Endodermal cell (in vitro differentiated cells): ENCODE data around the gene ABLIM2. TPM values are rescaled to one million over a fixed set of nuclear protein-coding genes. Genes with fewer than 3 reads are reported as not detected.

Experiments
- DNase-seq: peaks from one replicate; pipeline ENCODE4 v3.0.0-alpha.2; 2017
- H3K27ac ChIP-seq: 2 replicates; pipeline ENCODE4 v1.5.1; 2013; ENCODE audit warnings: mild to moderate bottlenecking, low read depth, low read length, moderate library complexity
- H3K27me3 ChIP-seq: 2 replicates; pipeline ENCODE4 v1.6.1; 2013; ENCODE audit warnings: mild to moderate bottlenecking, low read length, moderate library complexity; ENCODE audit not compliant: insufficient read depth, control insufficient read depth, poor library complexity, severe bottlenecking
- H3K36me3 ChIP-seq: 2 replicates; pipeline ENCODE4 v1.7.0; 2013; ENCODE audit warnings: mild to moderate bottlenecking, low read length, moderate library complexity; ENCODE audit not compliant: control insufficient read depth, insufficient read depth
- H3K4me1 ChIP-seq: one replicate; pipeline ENCODE4 v1.7.0; 2013; ENCODE audit warnings: low read length; ENCODE audit not compliant: control insufficient read depth, insufficient read depth
- H3K4me3 ChIP-seq: 2 replicates; pipeline ENCODE4 v1.5.1; 2013; ENCODE audit warnings: mild to moderate bottlenecking, low read length, moderate library complexity
- H3K9ac ChIP-seq: 2 replicates; pipeline ENCODE4 v1.6.1; 2013; ENCODE audit warnings: mild to moderate bottlenecking, low read length, moderate library complexity; ENCODE audit not compliant: poor library complexity, severe bottlenecking; ENCODE audit errors: extremely low read depth
- H3K9me3 ChIP-seq: 2 replicates; pipeline ENCODE4 v1.6.1; 2013; ENCODE audit warnings: mild to moderate bottlenecking, low read length, moderate library complexity; ENCODE audit not compliant: control insufficient read depth
- H3K27ac Mint-ChIP-seq: 2 replicates; pipeline ENCODE4 v1.8.0; 2020; ENCODE audit warnings: mixed read lengths
- H3K27me3 Mint-ChIP-seq: 2 replicates; pipeline ENCODE4 v1.8.0; 2021; ENCODE audit warnings: mild to moderate bottlenecking, mixed read lengths; ENCODE audit not compliant: insufficient read depth
- H3K36me3 Mint-ChIP-seq: 2 replicates; pipeline ENCODE4 v1.8.0; 2020; ENCODE audit warnings: low read depth, mixed read lengths
- H3K4me1 Mint-ChIP-seq: 2 replicates; pipeline ENCODE4 v1.8.0; 2020; ENCODE audit warnings: mixed read lengths
- H3K4me3 Mint-ChIP-seq: 2 replicates; pipeline ENCODE4 v1.8.0; 2020; ENCODE audit warnings: mild to moderate bottlenecking, moderate library complexity, mixed read lengths
- H3K9me3 Mint-ChIP-seq: 2 replicates; pipeline ENCODE4 v1.8.0; 2020; ENCODE audit warnings: mild to moderate bottlenecking, mixed read lengths
- WGBS, 2 experiments: methylation state at CpG; one replicate each; pipeline versions ENCODE4 v1.1.5 to v1.1.7; 2013; ENCODE audit warnings: missing lambda C conversion rate in 2 of 2, mixed read lengths in 1 of 2; ENCODE audit not compliant: insufficient coverage in 1 of 2, insufficient read length in 1 of 2; 5-methylcytosine and 5-hydroxymethylcytosine counted together
- total RNA-seq, 2 donors: library from RNA; stranded (reverse); fragmentation: NEBNext Ultra II Directional in 1 of 2; extraction: Animal tissue kit (Norgen Biotek cat#: 25700) in 1 of 2; gene quantifications; 2 replicates in 1 of 2; 3 replicates in 1 of 2; pipeline ENCODE4 v1.2.1, GENCODE V29; 2021
- TF ChIP-seq, protein P1 (sequence below): fragments of 200-600 bp; sonication (generic); conservative IDR thresholded peaks from 2 replicates; pipeline ENCODE4 v1.5.0; 2021; ENCODE audit warnings: antibody characterized with exemption, mild to moderate bottlenecking

The ABLIM2 gene
- total RNA-seq, 2 donors from 2014 or later = 0.35 to 1.6 TPM

DNA sequence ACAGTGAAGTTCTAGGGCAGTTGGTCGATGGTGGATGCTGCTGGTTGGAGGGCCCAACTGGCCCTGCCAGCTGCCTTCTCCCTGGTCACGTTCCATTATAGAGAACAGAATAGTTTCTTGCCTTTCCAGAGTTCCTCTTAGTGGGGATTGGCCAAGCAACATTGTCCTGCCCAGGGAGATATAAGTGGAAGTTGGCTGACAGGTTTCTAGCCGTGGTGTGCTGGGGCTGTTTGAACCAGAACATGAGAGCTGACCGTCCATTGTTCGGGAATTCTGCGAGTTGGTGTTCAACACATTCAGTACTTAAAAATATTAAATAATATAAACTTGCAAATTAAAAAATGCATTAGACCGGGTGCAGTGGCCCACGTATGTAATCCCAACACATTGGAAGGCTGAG lies 215.4 kb downstream of the ABLIM2 start:
- peaks cover 36% of the 10 kb centered on the region for H3K4me1 Mint-ChIP-seq
- no peak overlapping the region for H3K9ac ChIP-seq
- no peaks in the 10 kb centered on the region for H3K36me3 Mint-ChIP-seq
- TF ChIP-seq, protein P1, sequence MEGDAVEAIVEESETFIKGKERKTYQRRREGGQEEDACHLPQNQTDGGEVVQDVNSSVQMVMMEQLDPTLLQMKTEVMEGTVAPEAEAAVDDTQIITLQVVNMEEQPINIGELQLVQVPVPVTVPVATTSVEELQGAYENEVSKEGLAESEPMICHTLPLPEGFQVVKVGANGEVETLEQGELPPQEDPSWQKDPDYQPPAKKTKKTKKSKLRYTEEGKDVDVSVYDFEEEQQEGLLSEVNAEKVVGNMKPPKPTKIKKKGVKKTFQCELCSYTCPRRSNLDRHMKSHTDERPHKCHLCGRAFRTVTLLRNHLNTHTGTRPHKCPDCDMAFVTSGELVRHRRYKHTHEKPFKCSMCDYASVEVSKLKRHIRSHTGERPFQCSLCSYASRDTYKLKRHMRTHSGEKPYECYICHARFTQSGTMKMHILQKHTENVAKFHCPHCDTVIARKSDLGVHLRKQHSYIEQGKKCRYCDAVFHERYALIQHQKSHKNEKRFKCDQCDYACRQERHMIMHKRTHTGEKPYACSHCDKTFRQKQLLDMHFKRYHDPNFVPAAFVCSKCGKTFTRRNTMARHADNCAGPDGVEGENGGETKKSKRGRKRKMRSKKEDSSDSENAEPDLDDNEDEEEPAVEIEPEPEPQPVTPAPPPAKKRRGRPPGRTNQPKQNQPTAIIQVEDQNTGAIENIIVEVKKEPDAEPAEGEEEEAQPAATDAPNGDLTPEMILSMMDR = no peak
- no peaks in the 10 kb centered on the region for H3K27me3 Mint-ChIP-seq
- H3K27ac Mint-ChIP-seq = no peak overlapping the region
- H3K4me3 ChIP-seq = no peak overlapping the region
- peaks cover 6% of the 10 kb centered on the region for H3K4me1 ChIP-seq
- no peaks in the 10 kb centered on the region for H3K9me3 Mint-ChIP-seq
- no peak for DNase-seq
- H3K4me3 Mint-ChIP-seq = no peak overlapping the region
- H3K27ac ChIP-seq = no peak overlapping the region
- H3K9me3 ChIP-seq = no peaks in the 10 kb centered on the region
- no peaks in the 10 kb centered on the region for H3K36me3 ChIP-seq
- 95 to 96% methylated on average over 3 to 6 of the region's 8 CpGs for WGBS, 2 experiments
- no peaks in the 10 kb centered on the region for H3K27me3 ChIP-seq

DNA sequence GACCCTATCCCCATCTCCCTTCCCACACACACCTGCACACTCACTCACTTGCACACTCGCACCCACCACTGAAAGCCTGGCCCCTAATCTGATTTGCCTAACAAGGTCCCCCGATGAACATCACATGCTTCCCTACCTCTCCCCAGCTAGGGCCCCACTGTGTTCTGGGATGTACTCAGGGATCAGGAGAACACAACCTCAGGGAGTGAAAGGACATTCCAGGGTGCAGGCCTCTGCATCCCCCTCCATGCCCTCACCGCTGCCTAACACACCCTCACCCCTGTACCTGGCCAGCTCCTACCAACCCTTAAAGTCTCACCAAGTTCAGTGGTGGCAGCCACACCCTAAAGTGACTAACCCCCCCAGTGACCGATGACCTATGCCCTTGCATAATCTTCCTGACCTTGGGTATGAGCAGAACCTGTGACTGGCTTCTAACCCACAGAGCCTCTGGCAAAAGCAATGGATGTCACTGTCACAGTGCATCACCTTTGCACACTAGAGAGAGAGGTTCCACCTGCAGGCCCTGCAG lies 216.6 kb downstream of the ABLIM2 start:
- Mint-ChIP-seq H3K27ac (peak overlapping the region; percentile 74), H3K36me3 (no peaks in the 10 kb centered on the region), H3K4me1 (peaks cover 43% of the 10 kb centered on the region), H3K9me3 (no peaks in the 10 kb centered on the region), H3K4me3 (no peak overlapping the region), H3K27me3 (no peaks in the 10 kb centered on the region)
- Histone ChIP-seq H3K4me3 (no peak overlapping the region), H3K4me1 (peaks cover 6% of the 10 kb centered on the region), H3K9ac (no peak overlapping the region), H3K9me3 (no peaks in the 10 kb centered on the region), H3K27me3 (no peaks in the 10 kb centered on the region), H3K36me3 (no peaks in the 10 kb centered on the region), H3K27ac (no peak overlapping the region)
- WGBS, 2 experiments = 50 to 94% methylated on average over 1 to 4 of the region's 4 CpGs
- DNase-seq = peak; percentile 54
- TF ChIP-seq, protein P1 = no peak

DNA sequence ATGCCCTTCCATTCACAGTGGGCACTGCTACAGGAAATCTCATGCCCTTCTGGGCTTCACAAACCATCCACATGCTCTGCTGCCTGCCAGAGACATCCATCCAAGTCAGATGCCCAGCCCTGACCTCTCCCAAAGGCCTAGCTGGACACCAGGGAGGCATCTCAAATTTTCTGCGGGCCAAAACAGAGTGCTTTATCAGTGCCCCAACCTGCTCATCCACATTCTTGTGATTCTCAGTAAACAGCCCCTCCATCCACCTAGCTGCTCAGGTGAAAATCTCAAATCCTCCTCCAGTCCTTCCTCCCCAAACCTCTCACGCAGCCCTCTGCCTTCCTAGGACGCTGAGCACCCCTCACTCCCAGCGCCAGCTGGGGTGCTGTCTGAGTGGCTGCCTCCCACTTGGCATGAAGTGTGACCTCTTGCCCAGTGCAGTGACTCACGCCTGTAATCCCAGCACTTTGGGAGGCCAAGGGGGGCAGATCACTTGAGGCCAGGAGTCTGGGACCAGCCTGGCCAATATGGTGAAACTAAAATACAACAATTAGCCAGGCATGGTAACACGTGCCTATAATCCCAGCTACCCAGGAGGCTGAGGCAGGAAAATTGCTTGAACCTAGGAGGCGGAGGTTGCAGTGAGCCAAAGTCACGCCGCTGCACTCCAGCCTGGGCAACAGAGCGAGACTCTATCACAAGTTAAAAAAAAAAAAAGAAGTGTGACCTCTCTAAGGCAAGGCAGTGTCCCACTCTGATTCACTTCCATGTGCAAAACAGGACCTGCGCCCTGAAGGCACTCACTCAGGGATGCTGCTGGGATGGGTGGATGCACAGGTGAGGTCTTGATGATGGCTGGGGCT lies 217.3 kb downstream of the ABLIM2 start:
- Histone ChIP-seq H3K27me3 (no peaks in the 10 kb centered on the region), H3K36me3 (no peaks in the 10 kb centered on the region), H3K4me3 (no peak overlapping the region), H3K9me3 (no peaks in the 10 kb centered on the region), H3K27ac (no peak overlapping the region), H3K4me1 (peaks cover 4% of the 10 kb centered on the region), H3K9ac (no peak overlapping the region)
- WGBS, 2 experiments = 88 to 92% methylated on average over 8 to 11 of the region's 11 CpGs
- Mint-ChIP-seq H3K27ac (peak overlapping the region; percentile 92), H3K27me3 (no peaks in the 10 kb centered on the region), H3K9me3 (no peaks in the 10 kb centered on the region), H3K36me3 (no peaks in the 10 kb centered on the region), H3K4me3 (peak overlapping the region; percentile 62), H3K4me1 (peaks cover 40% of the 10 kb centered on the region)
- TF ChIP-seq, protein P1 = no peak
- DNase-seq = peak; percentile 86
